Panc1 (cell line): ENCODE measurements around the gene AK2. TPM values are rescaled to one million over a fixed set of nuclear protein-coding genes. Genes with fewer than 3 reads are reported as not detected.

ENCODE experiments used
- ATAC-seq: fragments of 200-7000 bp; cut with Tn5 transposase; 2 replicates; pipeline ENCODE4 v1.9.1; 2020; ENCODE audit warnings: mild to moderate bottlenecking, moderate library complexity
- BruUV-seq: library from RNA; stranded (reverse); fragments of 400-500 nt; replicated peaks from 2 replicates; lab custom pipeline; 2021; lab: Mats Ljungman, UMichigan
- CTCF ChIA-PET: fragments of 300-600 bp; sonication (Branson Sonifier 250); formaldehyde crosslinking; loops from one replicate; lab custom pipeline; 2022; ENCODE audit warnings: antibody characterized with exemption; lab: Charles Lee
- POLR2A ChIA-PET: fragments of 300-600 bp; sonication (Branson Sonifier 250); formaldehyde crosslinking; loops from one replicate; lab custom pipeline; 2022; ENCODE audit warnings: antibody characterized with exemption; lab: Charles Lee
- DNase-seq: peaks from one replicate; pipeline ENCODE4 v3.0.0-alpha.2; 2010; ENCODE audit warnings: low read depth, low spot score
- H3K27ac ChIP-seq: 2 replicates; pipeline ENCODE4 v1.5.1; 2011; ENCODE audit warnings: mild to moderate bottlenecking, low read length, inconsistent platforms
- H3K27me3 ChIP-seq: fragments of 200-500 bp; sonication (Bioruptor generic); 2 replicates; pipeline ENCODE4 v1.6.0; 2014; ENCODE audit warnings: low read length, inconsistent platforms; ENCODE audit not compliant: control insufficient read depth, insufficient read depth
- H3K36me3 ChIP-seq: fragments of 200-500 bp; sonication (Bioruptor generic); 2 replicates; pipeline ENCODE4 v1.5.1; 2014; ENCODE audit warnings: inconsistent platforms, mild to moderate bottlenecking, low read length, moderate library complexity; ENCODE audit not compliant: control insufficient read depth, insufficient read depth
- H3K4me1 ChIP-seq: 2 replicates; pipeline ENCODE4 v1.5.1; 2011; ENCODE audit warnings: inconsistent platforms, mild to moderate bottlenecking, low read length, moderate library complexity; ENCODE audit not compliant: control insufficient read depth, insufficient read depth
- H3K4me3 ChIP-seq, 2 experiments: 2 replicates each; pipeline ENCODE4 v1.5.1; 2011 to 2012; ENCODE audit warnings: low read depth in 2 of 2, low read length in 2 of 2, mild to moderate bottlenecking in 2 of 2, inconsistent platforms in 1 of 2, moderate library complexity in 1 of 2
- H3K9me3 ChIP-seq: fragments of 200-500 bp; sonication (Bioruptor generic); 2 replicates; pipeline ENCODE4 v1.5.1; 2014; ENCODE audit warnings: low read depth, mild to moderate bottlenecking, inconsistent platforms, low read length, moderate library complexity; ENCODE audit not compliant: control insufficient read depth, insufficient read depth
- CTCF ChIP-seq: fragments of 450-650 bp; IDR thresholded peaks from 2 replicates; pipeline ENCODE4 v1.5.1; 2017; ENCODE audit warnings: mild to moderate bottlenecking
- POLR2AphosphoS5 ChIP-seq: IDR thresholded peaks from 2 replicates; pipeline ENCODE4 v1.6.1; 2012; ENCODE audit warnings: mild to moderate bottlenecking, low read depth, low read length, moderate library complexity
- REST ChIP-seq, 2 experiments: IDR thresholded peaks; 2 replicates each; pipeline ENCODE4 v1.6.1; 2011 to 2012; ENCODE audit warnings: low read depth in 2 of 2, control low read depth in 1 of 2, low read length in 1 of 2, mild to moderate bottlenecking in 1 of 2, moderate library complexity in 1 of 2; ENCODE audit not compliant: insufficient read depth in 1 of 2
- SIN3A ChIP-seq: IDR thresholded peaks from 2 replicates; pipeline ENCODE4 v1.6.1; 2012; ENCODE audit warnings: low read depth, mild to moderate bottlenecking, low read length, moderate library complexity, borderline replicate concordance; ENCODE audit not compliant: insufficient read depth
- TCF7L2 ChIP-seq: IDR thresholded peaks from 2 replicates; pipeline ENCODE4 v1.6.1; 2011; ENCODE audit warnings: mild to moderate bottlenecking, low read depth, low read length, inconsistent platforms
- in situ Hi-C: cut with HindIII; loops from 2 replicates; pipeline ENCODE4 v1.10.0; 2016; ENCODE audit warnings: low sequenced_read_pairs, low pct_unique_long_range_greater_than_20kb
- intact Hi-C: fragments of 100-400 bp; cut with micrococcal nuclease; formaldehyde crosslinking; loops from one replicate; pipeline ENCODE4 v1.10.0; 2022; ENCODE audit not compliant: unreplicated experiment
- total RNA-seq: library from RNA; stranded (reverse); gene quantifications from one replicate; pipeline ENCODE4 v1.2.1, GENCODE V29; 2021; ENCODE audit not compliant: unreplicated experiment

Gene AK2
- total RNA-seq, 1 experiment from 2014 or later, result 213 TPM

GRCh38 chr1:33000427-33001026, 36.2 kb downstream of the AK2 start:
- no peak overlapping the region for H3K4me3 ChIP-seq
- in situ Hi-C loops, result no loop called here
- H3K27ac ChIP-seq, result no peak overlapping the region
- intact Hi-C loops, result no loop called here
- H3K9me3 ChIP-seq, result no peaks in the 10 kb centered on the region
- H3K27me3 ChIP-seq, result no peaks in the 10 kb centered on the region
- H3K36me3 ChIP-seq, result no peaks in the 10 kb centered on the region
- peaks cover 6% of the 10 kb centered on the region for H3K4me1 ChIP-seq
- ChIA-PET POLR2A (no interaction called here), CTCF (no interaction called here)
- TF ChIP-seq REST (IDR thresholded peaks at IDR 0.05; ENCODE audit: insufficient read depth in 1 of 2, low read depth in 2 of 2, low read length in 1 of 2) (no peak), POLR2AphosphoS5 (no peak), TCF7L2 (no peak), SIN3A (no peak), CTCF (no peak)
- DNase-seq, result no peak
- ATAC-seq, result no peak
- no TSS peak for BruUV-seq

- Histone ChIP-seq H3K27ac (no peak overlapping the region), H3K27me3 (no peaks in the 10 kb centered on the region), H3K4me3 (no peak overlapping the region), H3K36me3 (no peaks in the 10 kb centered on the region), H3K4me1 (peaks cover 6% of the 10 kb centered on the region), H3K9me3 (no peaks in the 10 kb centered on the region)
- ATAC-seq, result no peak
- TF ChIP-seq POLR2AphosphoS5 (no peak), SIN3A (no peak), CTCF (no peak), TCF7L2 (no peak), REST (IDR thresholded peaks at IDR 0.05; ENCODE audit: insufficient read depth in 1 of 2, low read depth in 2 of 2, low read length in 1 of 2) (no peak)
- in situ Hi-C loops (no loop called here), intact Hi-C loops (no loop called here)
- BruUV-seq, result no TSS peak
- no peak for DNase-seq
- CTCF ChIA-PET, result interaction anchor here (0.8 kb wide), 1 partner anchor 8 kb away, joined by 3 read pairs; no protein-coding TSS in a partner anchor
- POLR2A ChIA-PET, result interaction anchor here (0.5 kb wide), 1 partner anchor 85 kb away, joined by 3 read pairs; no protein-coding TSS in a partner anchor
Observed at GRCh38 chr1:32998997-32999396, 37.7 kb downstream of the AK2 start.
